HL-60 (cell line): ENCODE results near the gene PPP2R2D.

Experiments
- DNase-seq, 2 experiments: peaks; one replicate each; pipeline ENCODE4 v3.0.0-alpha.2; 2010 to 2020; ENCODE audit warnings: low read depth in 1 of 2, low spot score in 1 of 2
- H3K27ac ChIP-seq: fragments of 250-450 bp; sonication (Bioruptor Pico); replicated peaks from 2 replicates; pipeline ENCODE4 v1.5.1; 2020; ENCODE audit warnings: mild to moderate bottlenecking, moderate library complexity
- H3K27me3 ChIP-seq: fragments of 250-450 bp; sonication (Bioruptor Pico); 2 replicates; pipeline ENCODE4 v1.5.1; 2021; ENCODE audit warnings: mild to moderate bottlenecking, moderate library complexity; ENCODE audit not compliant: insufficient read depth, poor library complexity, severe bottlenecking
- H3K4me3 ChIP-seq: replicated peaks from 2 replicates; pipeline ENCODE4 v1.5.1; 2011; ENCODE audit warnings: mild to moderate bottlenecking, control low read depth, low read length; ENCODE audit not compliant: insufficient read depth
- CTCF ChIP-seq: IDR thresholded peaks from one replicate; pipeline ENCODE4 v1.5.1; 2011; ENCODE audit warnings: low read length, control low read depth, inconsistent platforms; ENCODE audit not compliant: insufficient read depth
- GABPA ChIP-seq: IDR thresholded peaks from 2 replicates; pipeline ENCODE4 v1.6.1; 2012; ENCODE audit warnings: low read depth
- POLR2AphosphoS5 ChIP-seq: IDR thresholded peaks from 2 replicates; pipeline ENCODE4 v1.6.1; 2012; ENCODE audit warnings: low read depth
- REST ChIP-seq: IDR thresholded peaks from 2 replicates; pipeline ENCODE4 v1.6.1; 2012; ENCODE audit warnings: low read depth; ENCODE audit not compliant: insufficient replicate concordance
- SPI1 ChIP-seq: IDR thresholded peaks from 2 replicates; pipeline ENCODE4 v1.6.1; 2012; ENCODE audit warnings: low read depth, mild to moderate bottlenecking, borderline replicate concordance

PPP2R2D gene

GRCh38 chr10:131935260-131935659 lies 34.5 kb downstream of the PPP2R2D start:
- no peak overlapping the region for H3K27ac ChIP-seq
- TF ChIP-seq SPI1 (no peak), REST (no peak), CTCF (no peak), GABPA (no peak)

GRCh38 chr10:131936294-131936693 lies 35.5 kb downstream of the PPP2R2D start:
- DNase-seq: no peak
- Histone ChIP-seq H3K27ac (no peak overlapping the region), H3K27me3 (no peaks in the 10 kb centered on the region), H3K4me3 (no peak overlapping the region)
- TF ChIP-seq POLR2AphosphoS5: no peak
- no peak for TF ChIP-seq CTCF
- TF ChIP-seq SPI1: no peak
- TF ChIP-seq REST: no peak
- no peak for TF ChIP-seq GABPA

More at GRCh38 chr10:131935260-131935659, 34.5 kb downstream of the PPP2R2D start:
- Histone ChIP-seq H3K27me3 (no peaks in the 10 kb centered on the region), H3K4me3 (no peak overlapping the region)
- DNase-seq: no peak

GRCh38 chr10:131936736-131937135 lies 35.9 kb downstream of the PPP2R2D start:
- TF ChIP-seq POLR2AphosphoS5 (no peak), GABPA (no peak), CTCF (no peak), SPI1 (no peak), REST (no peak)
- Histone ChIP-seq H3K27ac (no peak overlapping the region), H3K4me3 (no peak overlapping the region), H3K27me3 (no peaks in the 10 kb centered on the region)
- DNase-seq: no peak
